GM18867 (cell line): ENCODE results near the gene PCGF3.
"Not testable (repeated sequence)": the region's sequence is repeated elsewhere in the genome, so short reads cannot be mapped to it uniquely, and the experiment has no call there.

Experiments used
- ATAC-seq: cut with Tn5 transposase; IDR thresholded peaks from one replicate; pipeline ENCODE4 v1.9.1; 2021; ENCODE audit warnings: mild to moderate bottlenecking, moderate library complexity; ENCODE audit not compliant: unreplicated experiment

The PCGF3 gene

GRCh38 chr4:681736-682451 is 23.7 kb upstream of the PCGF3 start:
- no peak for ATAC-seq

- no peak for ATAC-seq
Observed at GRCh38 chr4:682490-683172, 23.0 kb upstream of the PCGF3 start.

- ATAC-seq, result no peak
Observed at GRCh38 chr4:683247-683897, 22.3 kb upstream of the PCGF3 start.

- ATAC-seq, result no peak
Observed at GRCh38 chr4:683982-684622, 21.5 kb upstream of the PCGF3 start.

- no peak for ATAC-seq
Observed at GRCh38 chr4:684623-685327, 20.9 kb upstream of the PCGF3 start.

- ATAC-seq, result no peak
Observed at GRCh38 chr4:685679-686412, 19.8 kb upstream of the PCGF3 start.

GRCh38 chr4:686413-687040 is 19.1 kb upstream of the PCGF3 start:
- ATAC-seq, result no peak

GRCh38 chr4:687048-687970 is 18.3 kb upstream of the PCGF3 start:
- ATAC-seq, result no peak

GRCh38 chr4:687971-688853 is 17.4 kb upstream of the PCGF3 start:
- ATAC-seq, result no peak

- ATAC-seq, result no peak
Observed at GRCh38 chr4:688854-689681, 16.6 kb upstream of the PCGF3 start, which contains the start of gene SLC49A3. SLC49A3 (minus strand) TSS chr4:689151; CDS start chr4:689127, 24 bp downstream.

GRCh38 chr4:689723-690122 is 15.9 kb upstream of the PCGF3 start:
- ATAC-seq, result no peak

GRCh38 chr4:692771-693554 is 12.7 kb upstream of the PCGF3 start:
- ATAC-seq, result no peak

- ATAC-seq, result not testable (repeated sequence)
Observed at GRCh38 chr4:694341-694940, 11.2 kb upstream of the PCGF3 start.

- ATAC-seq, result no peak
Observed at GRCh38 chr4:699816-700580, 5.6 kb upstream of the PCGF3 start.
